GM19351 (cell line): ENCODE data around the gene TTC36.
A peak's percentile ranks its signal among the peaks of the same experiment; 100 is the strongest.
"Not testable (repeated sequence)": the region's sequence is repeated elsewhere in the genome, so short reads cannot be mapped to it uniquely, and the experiment has no call there.

ENCODE experiments used
- ATAC-seq: cut with Tn5 transposase; IDR thresholded peaks from one replicate; pipeline ENCODE4 v1.9.1; 2021; ENCODE audit warnings: mild to moderate bottlenecking, moderate library complexity; ENCODE audit not compliant: unreplicated experiment

TTC36 gene

GRCh38 chr11:118531597-118532084, 4.4 kb downstream of the TTC36 start:
- ATAC-seq, result no peak

DNA sequence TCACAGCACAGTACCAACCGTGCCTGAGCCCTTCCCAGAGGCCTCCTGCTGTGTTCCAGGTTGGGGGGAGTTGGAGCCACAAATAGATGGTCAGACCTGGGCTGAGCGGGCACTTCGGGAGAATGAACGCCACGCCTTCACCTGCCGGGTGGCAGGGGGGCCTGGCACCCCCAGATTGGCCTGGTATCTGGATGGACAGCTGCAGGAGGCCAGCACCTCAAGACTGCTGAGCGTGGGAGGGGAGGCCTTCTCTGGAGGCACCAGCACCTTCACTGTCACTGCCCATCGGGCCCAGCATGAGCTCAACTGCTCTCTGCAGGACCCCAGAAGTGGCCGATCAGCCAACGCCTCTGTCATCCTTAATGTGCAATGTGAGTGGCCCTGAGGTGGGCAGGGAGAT, 4.8 kb downstream of the TTC36 start:
- no peak for ATAC-seq

GRCh38 chr11:118532852-118533768, 5.8 kb downstream of the TTC36 start:
- ATAC-seq, result no peak

DNA sequence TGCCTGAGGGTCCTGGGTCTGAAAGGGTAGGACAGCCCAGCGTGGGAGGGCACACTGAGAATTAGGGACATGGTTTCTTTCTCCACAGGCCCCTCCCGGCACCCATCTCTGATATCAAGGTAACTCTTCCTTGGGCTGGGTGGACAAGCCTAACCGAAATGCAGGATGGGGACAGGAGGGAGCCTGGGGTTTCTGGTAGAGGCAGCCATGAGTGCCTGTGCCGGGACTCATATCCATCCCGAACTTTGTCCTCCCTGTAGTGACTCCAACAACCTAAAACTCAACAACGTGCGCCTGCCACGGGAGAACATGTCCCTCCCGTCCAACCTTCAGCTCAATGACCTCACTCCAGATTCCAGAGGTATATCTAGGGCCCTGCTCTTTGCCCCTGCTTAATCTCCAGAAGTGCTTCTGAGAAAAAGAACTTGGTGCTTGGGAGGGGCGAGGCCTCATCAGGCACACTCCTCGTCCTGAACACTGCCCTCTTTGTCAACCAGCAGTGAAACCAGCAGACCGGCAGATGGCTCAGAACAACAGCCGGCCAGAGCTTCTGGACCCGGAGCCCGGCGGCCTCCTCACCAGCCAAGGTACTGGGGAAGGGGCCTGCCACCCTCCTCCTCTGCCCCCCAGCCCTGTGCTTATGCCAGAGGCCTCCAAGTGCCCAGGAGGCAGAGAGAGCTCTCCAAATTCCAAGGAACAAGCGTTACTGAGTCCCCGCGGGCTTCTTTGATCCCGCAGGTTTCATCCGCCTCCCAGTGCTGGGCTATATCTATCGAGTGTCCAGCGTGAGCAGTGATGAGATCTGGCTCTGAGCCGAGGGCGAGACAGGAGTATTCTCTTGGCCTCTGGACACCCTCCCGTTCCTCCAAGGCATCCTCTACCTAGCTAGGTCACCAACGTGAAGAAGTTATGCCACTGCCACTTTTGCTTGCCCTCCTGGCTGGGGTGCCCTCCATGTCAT, 6.8 kb downstream of the TTC36 start:
- ATAC-seq, result no peak

GRCh38 chr11:118535261-118535660, 8.0 kb downstream of the TTC36 start:
- ATAC-seq, result no peak

- no peak for ATAC-seq
Observed at GRCh38 chr11:118536726-118537125, 9.5 kb downstream of the TTC36 start.

DNA sequence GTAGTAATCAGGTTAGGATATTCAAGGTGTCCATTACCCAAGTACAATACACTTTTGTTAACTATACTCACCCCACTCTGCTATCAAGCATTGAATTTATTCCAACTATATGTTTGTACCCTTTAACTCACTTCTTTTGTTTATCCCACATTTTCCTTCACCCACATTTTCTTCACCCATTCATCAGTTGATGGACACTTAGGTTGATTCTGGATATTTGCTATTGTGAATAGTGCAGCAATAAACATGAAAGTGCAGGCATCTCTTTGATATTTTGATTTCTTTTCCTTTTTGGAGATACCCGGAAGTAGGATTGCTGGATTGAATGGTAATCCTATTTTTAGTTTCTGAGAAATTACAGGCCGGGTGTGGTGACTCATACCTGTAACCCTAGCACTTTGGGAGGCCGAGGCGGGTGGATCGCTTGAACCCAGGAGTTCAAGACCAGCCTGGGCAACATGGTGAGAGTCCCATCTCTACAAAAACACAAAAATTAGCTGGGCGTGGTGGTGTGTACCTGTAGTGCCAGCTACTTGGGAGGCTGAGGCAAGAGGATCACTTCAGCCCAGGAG, 10.2 kb downstream of the TTC36 start:
- no peak for ATAC-seq

DNA sequence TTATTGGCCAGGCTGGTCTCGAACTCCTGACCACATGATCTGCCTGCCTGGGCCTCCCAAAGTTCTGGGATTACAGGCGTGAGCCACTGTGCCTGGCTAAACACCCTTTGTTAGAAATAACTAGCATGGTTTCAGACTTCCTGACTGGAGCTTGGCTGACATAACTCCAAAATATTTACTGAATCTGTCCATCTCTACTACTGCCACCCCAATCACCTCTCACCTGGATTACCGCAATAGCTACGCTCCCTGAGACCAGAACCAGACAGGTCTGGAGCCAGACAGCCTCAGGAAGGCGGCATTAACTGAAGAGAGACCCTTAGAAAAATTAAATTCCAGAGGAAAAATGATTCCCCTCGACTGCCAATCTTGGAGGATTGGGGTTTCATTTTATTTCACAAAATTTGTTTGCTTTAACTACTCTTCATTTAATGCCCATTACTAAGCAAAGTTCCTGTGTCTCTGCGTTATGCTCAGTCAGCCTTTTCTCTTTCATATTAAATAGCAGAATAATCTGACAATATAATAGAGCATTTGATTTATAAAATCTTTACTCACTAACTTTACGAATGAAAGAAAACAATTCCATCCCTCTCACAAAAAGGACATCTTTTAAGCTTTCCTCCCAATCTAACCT, 16.9 kb downstream of the TTC36 start:
- no peak for ATAC-seq

DNA sequence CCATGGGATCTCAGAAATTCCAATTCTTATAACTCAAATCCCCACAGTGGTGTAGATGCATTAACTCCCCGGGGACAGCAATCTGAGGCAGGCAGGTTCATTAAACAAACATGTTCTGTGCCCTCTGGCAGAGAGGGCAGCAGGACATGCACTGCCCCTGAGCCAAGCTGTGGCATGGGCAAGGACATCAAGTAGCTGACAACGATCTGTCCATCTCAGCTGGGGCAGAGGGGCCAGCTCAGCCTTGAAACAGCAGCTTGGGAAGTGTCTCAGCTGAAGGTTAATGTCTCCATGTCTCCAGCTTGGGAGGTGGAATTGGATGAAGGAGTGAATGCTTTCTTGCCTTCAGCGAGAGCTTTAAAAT, 17.4 kb downstream of the TTC36 start:
- ATAC-seq, result no peak

GRCh38 chr11:118545533-118545932, 18.3 kb downstream of the TTC36 start:
- no peak for ATAC-seq

DNA sequence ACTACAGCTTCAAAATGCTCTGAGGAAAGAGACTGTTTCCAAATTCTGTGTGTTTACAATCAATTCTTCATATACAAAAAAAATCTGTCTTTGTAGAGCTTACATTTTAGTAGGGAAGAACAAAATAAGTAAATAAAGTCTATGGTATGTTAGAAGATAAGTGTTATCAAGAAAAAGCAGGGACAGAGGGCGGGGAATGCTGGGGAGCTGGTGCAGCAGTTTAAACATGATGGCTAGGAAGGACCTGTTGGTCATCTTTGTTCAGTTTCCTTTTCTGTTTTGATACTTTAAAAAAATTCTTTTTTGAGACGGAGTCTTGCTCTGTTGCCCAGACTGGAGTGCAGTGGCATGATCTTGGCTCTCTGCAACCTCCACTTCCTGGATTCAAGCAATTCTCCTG, 19.9 kb downstream of the TTC36 start:
- ATAC-seq, result no peak

DNA sequence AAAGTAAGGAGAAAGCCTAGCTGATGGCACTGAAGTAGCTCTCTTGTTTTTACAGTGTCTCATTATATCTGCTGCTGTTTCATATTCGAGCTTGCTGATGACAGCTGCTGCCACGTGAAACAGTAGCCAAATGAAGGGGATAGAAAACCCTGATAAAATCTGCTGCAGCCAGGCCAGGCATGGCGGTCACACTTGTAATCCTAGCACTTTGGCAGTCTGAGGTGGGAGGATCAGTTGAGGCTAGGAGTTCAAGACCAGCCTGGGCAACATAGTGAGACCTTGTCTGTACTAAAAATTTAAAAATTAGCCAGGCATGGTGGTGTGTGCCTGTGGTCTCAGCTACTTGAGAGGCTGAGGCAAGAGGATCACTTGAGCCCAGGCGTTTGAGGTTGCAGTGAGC, 25.1 kb downstream of the TTC36 start:
- ATAC-seq, result no peak

- no peak for ATAC-seq
Observed at GRCh38 chr11:118560806-118561205, 33.5 kb downstream of the TTC36 start.

- no peak for ATAC-seq
Observed at GRCh38 chr11:118565051-118565450, 37.8 kb downstream of the TTC36 start.

- ATAC-seq, result no peak
Observed at GRCh38 chr11:118569670-118570069, 42.4 kb downstream of the TTC36 start.

GRCh38 chr11:118570787-118571186, 43.5 kb downstream of the TTC36 start:
- ATAC-seq, result no peak

GRCh38 chr11:118571701-118572060, 44.4 kb downstream of the TTC36 start:
- ATAC-seq, result not testable (repeated sequence)

- ATAC-seq, result peak; percentile 66
Observed at GRCh38 chr11:118572061-118572980, 45.0 kb downstream of the TTC36 start, which contains the start of gene ARCN1. TSS of gene ARCN1 (plus strand) at chr11:118572409. CDS start at chr11:118572548, 139 bp downstream.

GRCh38 chr11:118572981-118573550, 45.8 kb downstream of the TTC36 start:
- ATAC-seq, result peak; percentile 42
